IMR-90 (cell line): Measurements from ENCODE around the gene AANAT. TPM values are rescaled to one million over a fixed set of nuclear protein-coding genes. Genes with fewer than 3 reads are reported as not detected.

Experiments used
- ATAC-seq: fragments of 200-7000 bp; cut with Tn5 transposase; 2 replicates; pipeline ENCODE4 v1.9.1; 2020; ENCODE audit warnings: low read depth, mild to moderate bottlenecking, moderate library complexity
- BruUV-seq: library from RNA; stranded (reverse); fragments of 400-500 nt; replicated peaks from 2 replicates; lab custom pipeline; 2021; lab: Mats Ljungman, UMichigan
- CTCF ChIA-PET: fragments of 300-600 bp; formaldehyde crosslinking; extraction: SDS; loops from one replicate; lab custom pipeline; 2021; ENCODE audit warnings: antibody characterized with exemption; lab: Yijun Ruan, JAX
- POLR2A ChIA-PET: fragments of 300-600 bp; sonication (Branson Sonifier 250); formaldehyde crosslinking; loops from one replicate; lab custom pipeline; 2022; ENCODE audit warnings: antibody characterized with exemption; ENCODE audit not compliant: unreplicated experiment; lab: Charles Lee
- DNase-seq: peaks from one replicate; pipeline ENCODE4 v3.0.0; 2013
- H2AFZ ChIP-seq: replicated peaks from 2 replicates; pipeline ENCODE3; 2013; ENCODE audit warnings: low read length, mild to moderate bottlenecking; ENCODE audit not compliant: poor library complexity
- H2AK5ac ChIP-seq: 2 replicates; pipeline ENCODE4 v1.6.1; 2013; ENCODE audit warnings: low read depth, low read length, inconsistent platforms
- H2AK9ac ChIP-seq: replicated peaks from 2 replicates; pipeline ENCODE3; 2013; ENCODE audit warnings: mild to moderate bottlenecking, low read depth, low read length, moderate library complexity; ENCODE audit not compliant: poor library complexity
- H2BK120ac ChIP-seq: 2 replicates; pipeline ENCODE4 v1.6.1; 2013; ENCODE audit warnings: low read depth, low read length, inconsistent platforms
- H2BK15ac ChIP-seq: 3 replicates; pipeline ENCODE4 v1.6.1; 2013; ENCODE audit warnings: low read depth, low read length, inconsistent platforms
- H2BK20ac ChIP-seq: 2 replicates; pipeline ENCODE4 v1.6.1; 2013; ENCODE audit warnings: low read depth, mild to moderate bottlenecking, inconsistent platforms, low read length, moderate library complexity
- H2BK5ac ChIP-seq: 2 replicates; pipeline ENCODE4 v1.6.1; 2013; ENCODE audit warnings: mild to moderate bottlenecking, low read depth, low read length, inconsistent platforms; ENCODE audit not compliant: poor library complexity, severe bottlenecking
- H3K14ac ChIP-seq: replicated peaks from 2 replicates; pipeline ENCODE4 v1.6.1; 2013; ENCODE audit warnings: low read depth, low read length, inconsistent platforms
- H3K18ac ChIP-seq: 2 replicates; pipeline ENCODE4 v1.6.1; 2013; ENCODE audit warnings: low read depth, low read length, control low read depth
- H3K23ac ChIP-seq: 2 replicates; pipeline ENCODE4 v1.6.1; 2013; ENCODE audit warnings: low read depth, low read length, inconsistent platforms
- H3K27ac ChIP-seq: 2 replicates; pipeline ENCODE4 v1.5.1; 2013; ENCODE audit warnings: mild to moderate bottlenecking, control low read depth, low read length; ENCODE audit not compliant: insufficient read depth
- H3K27me3 ChIP-seq: 2 replicates; pipeline ENCODE4 v1.6.1; 2013; ENCODE audit warnings: low read length; ENCODE audit not compliant: control insufficient read depth, insufficient read depth
- H3K36me3 ChIP-seq: 2 replicates; pipeline ENCODE4 v1.6.1; 2013; ENCODE audit warnings: low read length, mixed read lengths; ENCODE audit not compliant: control insufficient read depth, insufficient read depth
- H3K4ac ChIP-seq: 2 replicates; pipeline ENCODE4 v1.6.1; 2013; ENCODE audit warnings: low read depth, low read length, inconsistent platforms
- H3K4me1 ChIP-seq: 2 replicates; pipeline ENCODE4 v1.6.1; 2013; ENCODE audit warnings: low read length, mixed read lengths; ENCODE audit not compliant: control insufficient read depth, insufficient read depth
- H3K4me2 ChIP-seq: 2 replicates; pipeline ENCODE4 v1.6.1; 2013; ENCODE audit warnings: low read depth, mild to moderate bottlenecking, control low read depth, low read length, moderate library complexity
- H3K4me3 ChIP-seq: 2 replicates; pipeline ENCODE4 v1.5.1; 2013; ENCODE audit warnings: low read depth, mild to moderate bottlenecking, control low read depth, low read length, moderate library complexity; ENCODE audit not compliant: insufficient read depth
- H3K56ac ChIP-seq: 2 replicates; pipeline ENCODE4 v1.6.1; 2013; ENCODE audit warnings: low read length, inconsistent platforms; ENCODE audit not compliant: insufficient read depth; ENCODE audit errors: extremely low read depth
- H3K79me1 ChIP-seq, 2 experiments: 2 replicates each; pipeline ENCODE4 v1.6.1; 2013; ENCODE audit warnings: low read length in 2 of 2, inconsistent platforms in 1 of 2, low read depth in 1 of 2
- H3K9ac ChIP-seq: 2 replicates; pipeline ENCODE4 v1.6.1; 2013; ENCODE audit warnings: low read depth, low read length, control low read depth
- H3K9me1 ChIP-seq: 2 replicates; pipeline ENCODE4 v1.6.1; 2013; ENCODE audit warnings: low read length, inconsistent platforms; ENCODE audit not compliant: insufficient read depth
- H3K9me3 ChIP-seq: 2 replicates; pipeline ENCODE4 v1.6.1; 2013; ENCODE audit warnings: low read length; ENCODE audit not compliant: control insufficient read depth, insufficient read depth
- H4K20me1 ChIP-seq: 2 replicates; pipeline ENCODE4 v1.6.1; 2013; ENCODE audit warnings: low read length, inconsistent platforms; ENCODE audit not compliant: insufficient read depth
- H4K5ac ChIP-seq: 2 replicates; pipeline ENCODE4 v1.6.1; 2013; ENCODE audit warnings: mild to moderate bottlenecking, low read depth, low read length, control low read depth
- H4K8ac ChIP-seq, 2 experiments: 2 replicates each; pipeline ENCODE4 v1.6.1; 2013; ENCODE audit warnings: low read depth in 2 of 2, low read length in 2 of 2, control low read depth in 1 of 2, inconsistent platforms in 1 of 2
- H4K91ac ChIP-seq: 2 replicates; pipeline ENCODE4 v1.6.1; 2013; ENCODE audit warnings: low read depth, low read length, inconsistent platforms; ENCODE audit not compliant: insufficient read depth
- CHD1 ChIP-seq: IDR thresholded peaks from 2 replicates; pipeline ENCODE4 v1.6.1; 2012; ENCODE audit warnings: low read depth, low read length, improper control_type of control experiment
- FOS ChIP-seq: fragments of 150-350 bp; IDR thresholded peaks from 2 replicates; pipeline ENCODE4 v1.6.1; 2016; ENCODE audit warnings: low read depth, low read length
- MAZ ChIP-seq: IDR thresholded peaks from 2 replicates; pipeline ENCODE4 v1.6.1; 2012; ENCODE audit warnings: low read depth, mild to moderate bottlenecking, low read length, improper control_type of control experiment, moderate library complexity, borderline replicate concordance
- POLR2A ChIP-seq: IDR thresholded peaks from 2 replicates; pipeline ENCODE4 v1.6.1; 2012; ENCODE audit warnings: mild to moderate bottlenecking, low read depth, low read length
- WGBS, 2 experiments: methylation state at CpG; one replicate each; pipeline versions ENCODE4 v1.1.5 to v1.1.7; 2013; ENCODE audit warnings: missing lambda C conversion rate in 2 of 2; ENCODE audit not compliant: insufficient read length in 1 of 2; ENCODE audit errors: extremely low coverage in 2 of 2; 5-methylcytosine and 5-hydroxymethylcytosine counted together
- dilution Hi-C: fragments of 300-500 bp; cut with HindIII; formaldehyde crosslinking; loops from one replicate; pipeline ENCODE4 v1.14.3; 2018; ENCODE audit warnings: low sequenced_read_pairs; ENCODE audit not compliant: unreplicated experiment
- in situ Hi-C: fragments of 300-500 bp; cut with MboI; formaldehyde crosslinking; loops from 3 replicates; pipeline ENCODE4 v1.14.3; 2019; ENCODE audit warnings: low sequenced_read_pairs, inconsistent platforms, mixed read lengths
- intact Hi-C: fragments of 100-400 bp; cut with micrococcal nuclease; formaldehyde crosslinking; loops from 2 replicates; pipeline ENCODE4 v1.10.0; 2022
- polyA plus RNA-seq, 3 experiments: library from polyadenylated mRNA; depleted of rRNA; stranded (reverse); fragments of >200 nt; gene quantifications; 2 replicates each; pipeline ENCODE4 v1.2.3, GENCODE V29; 2012; ENCODE audit warnings: low replicate concordance in 1 of 3
- total RNA-seq: library from RNA; depleted of rRNA; stranded (reverse); fragments of >200 nt; gene quantifications from 2 replicates; pipeline ENCODE4 v1.2.3, GENCODE V29; 2012

Gene AANAT
- total and polyA plus RNA-seq, 2 of the 4 experiments (the other 2 are of a cell fraction), result 0.21 TPM; not detected in 1

- no peak for ATAC-seq
- TF ChIP-seq POLR2A (no peak), CHD1 (no peak), MAZ (no peak), FOS (no peak)
Measured at GRCh38 chr17:76517638-76518038, 50.2 kb downstream of the AANAT start.

More at GRCh38 chr17:76517638-76518038, 50.2 kb downstream of the AANAT start:
- POLR2A ChIA-PET, result no interaction called here
- H2AK5ac ChIP-seq, result no peak overlapping the region
- no peak overlapping the region for H2AFZ ChIP-seq
- no peak overlapping the region for H2AK9ac ChIP-seq
- no peak overlapping the region for H4K5ac ChIP-seq
- H4K8ac ChIP-seq, result no peak overlapping the region
- no peaks in the 10 kb centered on the region for H3K36me3 ChIP-seq
- no peak overlapping the region for H2BK15ac ChIP-seq
- H3K9ac ChIP-seq, result no peak overlapping the region
- H3K14ac ChIP-seq, result no peak overlapping the region
- no peak overlapping the region for H2BK120ac ChIP-seq
- WGBS, 2 experiments, result 96% methylated on average over 7 of the region's 11 CpGs; no CpG with 5 or more reads in 1 of the 2 experiments
- no peak overlapping the region for H3K23ac ChIP-seq
- dilution Hi-C loops (no loop called here), in situ Hi-C loops (no loop called here), intact Hi-C loops (no loop called here)
- no peak overlapping the region for H3K56ac ChIP-seq
- H3K9me3 ChIP-seq, result no peaks in the 10 kb centered on the region
- H3K18ac ChIP-seq, result no peak overlapping the region
- H3K27ac ChIP-seq, result no peak overlapping the region
- no TSS peak for BruUV-seq
- no peaks in the 10 kb centered on the region for H3K27me3 ChIP-seq
- H2BK20ac ChIP-seq, result no peak overlapping the region
- H3K79me1 ChIP-seq, result no peaks in the 10 kb centered on the region
- H3K4me2 ChIP-seq, result no peak overlapping the region
- H3K4ac ChIP-seq, result no peak overlapping the region
- H3K4me1 ChIP-seq, result peaks cover 3% of the 10 kb centered on the region; the same call in 1 of the 2 replicates
- H2BK5ac ChIP-seq, result no peak overlapping the region
- no peak overlapping the region for H4K91ac ChIP-seq
- CTCF ChIA-PET, result interaction anchor here (1.0 kb wide), 1 partner anchor 120 kb away, joined by 3 read pairs; no protein-coding TSS in a partner anchor
- DNase-seq, result no peak
- H3K4me3 ChIP-seq, result no peak overlapping the region
- no peaks in the 10 kb centered on the region for H3K9me1 ChIP-seq
- H4K20me1 ChIP-seq, result no peaks in the 10 kb centered on the region
